ENCODE data around the gene PSENEN.
A peak's percentile ranks its signal among the peaks of the same experiment; 100 is the strongest.
"Not testable (repeated sequence)": the region's sequence is repeated elsewhere in the genome, so short reads cannot be mapped to it uniquely, and the experiment has no call there.

The PSENEN gene

DNA sequence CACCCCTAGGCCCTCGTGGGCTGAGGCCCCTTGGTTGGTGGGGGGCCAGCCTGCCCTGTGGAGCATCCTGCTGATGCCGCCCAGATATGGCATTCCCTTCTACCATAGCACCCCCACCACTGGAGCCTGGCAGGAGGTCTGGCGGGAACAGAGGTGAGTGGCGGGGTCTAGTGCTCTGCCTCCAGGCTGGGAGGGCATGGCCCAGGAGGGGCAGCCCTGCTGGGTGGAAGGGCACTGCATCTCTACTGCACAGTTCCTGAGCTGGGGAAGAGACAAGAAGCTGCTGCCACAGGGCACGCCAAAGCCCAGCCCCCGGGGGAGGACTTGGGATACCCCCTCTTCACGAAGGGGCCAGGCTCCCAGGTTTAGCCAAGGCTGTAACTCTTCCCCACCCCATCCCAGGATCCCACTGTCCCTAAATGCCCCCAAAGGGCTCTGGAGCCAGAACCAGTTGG is 30.1 kb upstream of the PSENEN start:
- Mint-ChIP-seq H3K4me3 (peak overlapping the region; percentile 93), H3K27ac (peak overlapping the region; percentile 96), H3K9me3 (ENCODE audit: low read depth) (no peaks in the 10 kb centered on the region), H3K27me3 (no peaks in the 10 kb centered on the region), H3K36me3 (peaks cover 7% of the 10 kb centered on the region), H3K4me1 (ENCODE audit: low read depth) (peaks cover 59% of the 10 kb centered on the region)

DNA sequence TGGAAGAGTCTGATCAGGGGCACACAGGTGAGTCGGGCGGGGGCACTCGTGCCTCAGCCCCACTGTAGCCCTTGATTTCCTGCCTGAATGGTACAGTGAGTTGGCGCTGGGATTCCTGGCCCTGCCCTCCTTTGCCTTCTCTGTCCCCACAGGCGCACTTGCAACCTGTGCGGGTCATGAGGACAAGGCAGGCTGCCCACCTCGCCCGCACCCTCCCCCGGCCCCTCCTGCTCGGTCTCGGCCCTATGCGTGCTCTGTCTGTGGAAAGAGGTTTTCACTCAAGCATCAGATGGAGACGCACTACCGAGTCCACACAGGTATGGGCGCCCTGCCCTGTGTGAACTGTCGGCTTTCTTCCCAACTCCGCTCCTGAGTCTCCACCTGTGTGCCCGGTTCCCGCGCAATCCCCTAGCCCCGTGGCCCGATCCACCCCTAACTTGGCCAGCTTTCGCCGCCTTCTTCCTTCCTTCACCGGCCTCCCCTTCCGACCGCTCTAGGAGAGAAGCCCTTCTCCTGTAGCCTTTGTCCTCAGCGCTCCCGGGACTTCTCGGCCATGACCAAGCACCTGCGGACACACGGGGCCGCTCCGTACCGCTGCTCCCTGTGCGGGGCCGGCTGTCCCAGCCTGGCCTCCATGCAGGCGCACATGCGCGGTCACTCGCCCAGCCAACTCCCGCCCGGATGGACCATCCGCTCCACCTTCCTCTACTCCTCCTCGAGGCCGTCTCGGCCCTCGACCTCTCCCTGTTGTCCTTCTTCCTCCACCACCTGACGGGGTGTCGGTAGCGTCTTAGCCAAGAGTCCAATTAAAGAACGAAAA is 29.3 kb upstream of the PSENEN start:
- H3K4me1 Mint-ChIP-seq (ENCODE audit: low read depth): peaks cover 51% of the 10 kb centered on the region
- H3K27me3 Mint-ChIP-seq: no peaks in the 10 kb centered on the region
- no peaks in the 10 kb centered on the region for H3K9me3 Mint-ChIP-seq (ENCODE audit: low read depth)
- H3K4me3 Mint-ChIP-seq: peak overlapping the region; percentile 93
- peaks cover 7% of the 10 kb centered on the region for H3K36me3 Mint-ChIP-seq
- H3K27ac Mint-ChIP-seq: peak overlapping the region; percentile 96

DNA sequence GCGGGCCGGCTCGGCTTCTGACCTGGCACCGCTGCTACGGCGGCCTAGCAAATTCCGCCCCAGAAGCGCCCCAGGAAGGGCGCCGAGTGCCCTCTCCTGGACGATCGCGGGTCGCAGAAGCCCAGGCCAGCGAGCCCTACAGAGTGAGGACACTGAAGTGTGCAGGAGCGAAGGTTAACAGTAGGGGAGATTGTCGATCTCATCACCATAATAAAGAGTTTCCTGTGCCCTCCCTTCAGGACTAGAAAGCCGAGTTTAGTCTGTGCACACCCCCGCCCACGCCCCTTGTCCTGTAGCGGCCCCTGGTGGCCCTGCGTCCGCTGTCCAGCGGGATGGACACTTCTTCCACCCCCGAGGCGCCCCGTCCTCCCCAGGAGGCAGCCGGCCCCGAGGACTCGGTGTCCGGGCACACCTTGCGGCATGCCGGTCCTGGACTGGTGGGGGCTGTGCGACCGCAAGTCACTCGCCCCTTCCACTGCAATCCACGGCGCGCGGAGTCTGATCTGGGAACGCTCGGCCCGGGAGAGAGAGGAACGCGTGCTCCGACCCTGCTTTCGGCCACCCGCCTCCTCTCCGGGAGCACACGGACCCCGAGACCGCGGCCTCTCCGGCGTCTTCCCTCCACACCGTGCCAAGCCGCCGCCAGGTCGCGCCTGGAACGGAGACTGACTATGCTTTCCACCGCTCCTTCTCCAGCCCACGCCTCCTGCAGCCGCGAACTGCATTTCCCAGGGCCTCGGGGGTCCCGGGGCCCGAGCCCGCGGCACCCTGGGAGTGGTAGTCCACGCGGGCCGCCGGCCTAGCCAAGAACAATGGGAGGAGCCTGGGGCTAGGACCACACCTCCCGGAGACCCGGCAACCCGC is 28.4 kb upstream of the PSENEN start:
- peak overlapping the region; percentile 96 for H3K27ac Mint-ChIP-seq
- H3K9me3 Mint-ChIP-seq (ENCODE audit: low read depth): no peaks in the 10 kb centered on the region
- peaks cover 7% of the 10 kb centered on the region for H3K36me3 Mint-ChIP-seq
- H3K4me3 Mint-ChIP-seq: peak overlapping the region; percentile 93
- H3K27me3 Mint-ChIP-seq: no peaks in the 10 kb centered on the region
- H3K4me1 Mint-ChIP-seq (ENCODE audit: low read depth): peaks cover 51% of the 10 kb centered on the region

DNA sequence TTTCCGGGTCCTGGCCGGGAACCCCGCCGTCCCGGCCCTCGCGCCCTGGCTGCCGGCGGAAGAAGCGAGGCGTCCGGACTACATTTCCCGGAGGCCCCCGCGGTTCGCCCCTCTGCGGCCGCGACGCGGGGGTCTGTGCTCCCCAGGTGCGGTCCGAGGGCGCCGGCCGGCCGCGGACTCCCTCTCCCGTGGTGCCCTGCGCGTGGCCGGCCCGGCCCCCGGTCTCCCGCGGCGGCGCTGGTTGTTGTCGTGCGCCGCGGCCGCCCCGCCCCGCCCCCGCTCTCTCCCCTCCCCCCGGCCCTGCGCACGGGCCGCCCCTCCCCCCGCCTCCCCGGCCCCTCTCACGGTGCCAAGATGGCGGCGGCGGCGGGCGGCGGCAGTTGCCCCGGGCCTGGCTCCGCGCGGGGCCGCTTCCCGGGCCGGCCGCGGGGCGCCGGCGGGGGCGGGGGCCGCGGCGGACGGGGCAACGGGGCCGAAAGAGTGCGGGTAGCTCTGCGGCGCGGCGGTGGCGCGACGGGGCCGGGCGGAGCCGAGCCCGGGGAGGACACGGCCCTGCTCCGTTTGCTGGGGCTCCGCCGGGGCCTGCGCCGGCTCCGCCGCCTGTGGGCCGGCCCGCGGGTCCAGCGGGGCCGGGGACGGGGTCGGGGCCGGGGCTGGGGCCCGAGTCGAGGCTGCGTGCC is 27.6 kb upstream of the PSENEN start, which contains the start of gene KMT2B:
TSS of gene KMT2B (plus strand) at position 339 of the 680 bp plus-strand sequence. CDS start at position 355, 16 bp downstream.
- H3K4me3 Mint-ChIP-seq: peak within 1 kb of the TSS; percentile 93
- no peaks in the 10 kb centered on the region for H3K27me3 Mint-ChIP-seq
- peaks cover 45% of the 10 kb centered on the region for H3K4me1 Mint-ChIP-seq (ENCODE audit: low read depth)
- H3K9me3 Mint-ChIP-seq (ENCODE audit: low read depth): no peaks in the 10 kb centered on the region
- H3K27ac Mint-ChIP-seq: peak within 1 kb of the TSS; percentile 96
- H3K36me3 Mint-ChIP-seq: peaks cover 7% of the 10 kb centered on the region

DNA sequence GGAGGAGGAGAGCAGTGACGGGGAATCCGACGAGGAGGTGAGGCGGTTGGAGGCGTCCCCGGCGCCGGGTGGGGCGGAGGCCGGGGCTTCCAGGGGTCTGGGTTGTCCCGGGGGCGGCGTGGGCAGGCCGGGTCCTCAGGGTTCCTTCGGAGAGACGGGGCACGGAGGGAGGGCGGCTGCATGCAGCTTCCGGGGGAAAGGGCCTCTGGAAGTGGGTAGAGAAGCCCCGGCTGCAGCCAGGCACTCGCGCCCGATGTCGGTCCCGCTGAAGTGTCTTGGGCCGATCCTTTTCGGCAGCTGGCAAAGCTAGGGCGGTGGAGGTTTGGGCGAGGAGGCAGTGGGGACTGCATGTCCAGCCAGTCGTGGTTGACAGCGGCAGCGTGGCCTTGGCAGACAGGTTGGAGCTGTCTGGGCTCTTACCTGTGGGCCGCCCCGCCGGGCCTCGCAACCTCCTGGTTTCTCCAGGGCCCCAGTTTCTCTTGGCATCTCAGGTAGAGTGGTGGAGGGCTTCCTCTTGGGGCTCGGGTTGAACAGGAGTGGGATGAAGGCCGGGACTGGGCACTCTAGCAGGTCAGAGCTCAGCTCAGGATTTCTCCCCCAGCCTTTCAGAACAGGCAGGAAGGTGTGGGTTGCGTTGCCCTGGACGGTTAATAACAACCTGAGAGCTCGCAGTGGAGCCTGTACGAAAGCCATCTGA is 27.0 kb upstream of the PSENEN start:
- Mint-ChIP-seq H3K27ac (peak overlapping the region; percentile 85), H3K36me3 (peaks cover 7% of the 10 kb centered on the region), H3K4me1 (ENCODE audit: low read depth) (peaks cover 41% of the 10 kb centered on the region), H3K9me3 (ENCODE audit: low read depth) (no peaks in the 10 kb centered on the region), H3K27me3 (no peaks in the 10 kb centered on the region), H3K4me3 (peak overlapping the region; percentile 93)

GRCh38 chr19:35719402-35720162 is 25.9 kb upstream of the PSENEN start:
- Mint-ChIP-seq H3K9me3 (ENCODE audit: low read depth) (no peaks in the 10 kb centered on the region), H3K27me3 (no peaks in the 10 kb centered on the region), H3K27ac (peak overlapping the region; percentile 64), H3K4me3 (peak overlapping the region; percentile 93), H3K36me3 (peaks cover 4% of the 10 kb centered on the region), H3K4me1 (ENCODE audit: low read depth) (peaks cover 30% of the 10 kb centered on the region)

GRCh38 chr19:35720163-35720524 is 25.3 kb upstream of the PSENEN start:
- no peaks in the 10 kb centered on the region for H3K9me3 Mint-ChIP-seq (ENCODE audit: low read depth)
- peak overlapping the region; percentile 64 for H3K27ac Mint-ChIP-seq
- H3K27me3 Mint-ChIP-seq: no peaks in the 10 kb centered on the region
- H3K4me1 Mint-ChIP-seq (ENCODE audit: low read depth): peaks cover 26% of the 10 kb centered on the region
- peaks cover 4% of the 10 kb centered on the region for H3K36me3 Mint-ChIP-seq
- peak overlapping the region; percentile 58 for H3K4me3 Mint-ChIP-seq

DNA sequence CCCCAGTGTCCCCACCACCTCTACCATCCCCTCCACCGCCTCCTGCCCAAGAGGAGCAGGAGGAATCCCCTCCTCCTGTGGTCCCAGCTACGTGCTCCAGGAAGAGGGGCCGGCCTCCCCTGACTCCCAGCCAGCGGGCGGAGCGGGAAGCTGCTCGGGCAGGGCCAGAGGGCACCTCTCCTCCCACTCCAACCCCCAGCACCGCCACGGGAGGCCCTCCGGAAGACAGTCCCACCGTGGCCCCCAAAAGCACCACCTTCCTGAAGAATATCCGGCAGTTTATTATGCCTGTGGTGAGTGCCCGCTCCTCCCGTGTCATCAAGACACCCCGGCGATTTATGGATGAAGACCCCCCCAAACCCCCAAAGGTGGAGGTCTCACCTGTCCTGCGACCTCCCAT is 24.8 kb upstream of the PSENEN start:
- H3K27ac Mint-ChIP-seq: no peak overlapping the region
- H3K4me3 Mint-ChIP-seq: no peak overlapping the region
- peaks cover 4% of the 10 kb centered on the region for H3K36me3 Mint-ChIP-seq
- peaks cover 25% of the 10 kb centered on the region for H3K4me1 Mint-ChIP-seq (ENCODE audit: low read depth)
- H3K27me3 Mint-ChIP-seq: no peaks in the 10 kb centered on the region
- no peaks in the 10 kb centered on the region for H3K9me3 Mint-ChIP-seq (ENCODE audit: low read depth)

DNA sequence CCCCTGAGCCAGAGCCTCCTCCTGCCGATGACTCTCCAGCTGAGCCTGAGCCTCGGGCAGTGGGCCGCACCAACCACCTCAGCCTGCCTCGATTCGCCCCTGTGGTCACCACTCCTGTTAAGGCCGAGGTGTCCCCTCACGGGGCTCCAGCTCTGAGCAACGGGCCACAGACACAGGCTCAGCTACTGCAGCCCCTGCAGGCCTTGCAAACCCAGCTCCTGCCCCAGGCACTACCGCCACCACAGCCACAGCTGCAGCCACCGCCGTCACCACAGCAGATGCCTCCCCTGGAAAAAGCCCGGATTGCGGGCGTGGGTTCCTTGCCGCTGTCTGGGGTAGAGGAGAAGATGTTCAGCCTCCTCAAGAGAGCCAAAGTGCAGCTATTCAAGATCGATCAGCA is 24.1 kb upstream of the PSENEN start:
- H3K4me1 Mint-ChIP-seq (ENCODE audit: low read depth): peaks cover 20% of the 10 kb centered on the region
- H3K9me3 Mint-ChIP-seq (ENCODE audit: low read depth): no peaks in the 10 kb centered on the region
- H3K27ac Mint-ChIP-seq: no peak overlapping the region
- no peaks in the 10 kb centered on the region for H3K27me3 Mint-ChIP-seq
- H3K4me3 Mint-ChIP-seq: no peak overlapping the region
- H3K36me3 Mint-ChIP-seq: peaks cover 4% of the 10 kb centered on the region

DNA sequence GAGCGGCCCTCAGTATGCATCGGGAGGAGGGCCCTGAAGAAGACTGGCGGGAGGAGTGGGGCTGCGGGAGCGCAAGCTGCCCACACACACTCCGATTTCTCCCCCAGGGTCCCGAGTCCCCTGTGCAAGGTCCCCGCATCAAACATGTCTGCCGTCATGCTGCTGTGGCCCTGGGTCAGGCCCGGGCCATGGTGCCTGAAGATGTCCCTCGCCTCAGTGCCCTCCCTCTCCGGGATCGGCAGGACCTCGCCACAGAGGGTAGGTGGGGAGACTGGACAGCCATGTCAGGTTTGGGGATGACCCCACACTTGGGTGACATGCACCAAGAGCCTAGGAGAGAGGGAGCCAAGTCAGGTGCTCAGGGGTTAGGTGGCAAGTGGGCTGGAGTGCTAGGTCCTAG is 23.0 kb upstream of the PSENEN start:
- no peak overlapping the region for H3K4me3 Mint-ChIP-seq
- no peaks in the 10 kb centered on the region for H3K27me3 Mint-ChIP-seq
- H3K4me1 Mint-ChIP-seq (ENCODE audit: low read depth): peaks cover 17% of the 10 kb centered on the region
- no peaks in the 10 kb centered on the region for H3K9me3 Mint-ChIP-seq (ENCODE audit: low read depth)
- no peak overlapping the region for H3K27ac Mint-ChIP-seq
- H3K36me3 Mint-ChIP-seq: no peaks in the 10 kb centered on the region

- Mint-ChIP-seq H3K27me3 (no peaks in the 10 kb centered on the region), H3K27ac (no peak overlapping the region), H3K4me3 (no peak overlapping the region), H3K36me3 (no peaks in the 10 kb centered on the region), H3K9me3 (ENCODE audit: low read depth) (no peaks in the 10 kb centered on the region), H3K4me1 (ENCODE audit: low read depth) (peaks cover 17% of the 10 kb centered on the region)
These were observed 22.6 kb upstream of the PSENEN start for GRCh38 chr19:35722897-35723296.

- H3K9me3 Mint-ChIP-seq (ENCODE audit: low read depth): no peaks in the 10 kb centered on the region
- no peak overlapping the region for H3K27ac Mint-ChIP-seq
- no peak overlapping the region for H3K4me3 Mint-ChIP-seq
- no peaks in the 10 kb centered on the region for H3K36me3 Mint-ChIP-seq
- peaks cover 17% of the 10 kb centered on the region for H3K4me1 Mint-ChIP-seq (ENCODE audit: low read depth)
- H3K27me3 Mint-ChIP-seq: no peaks in the 10 kb centered on the region
These were observed 21.8 kb upstream of the PSENEN start for GRCh38 chr19:35723671-35724070.

DNA sequence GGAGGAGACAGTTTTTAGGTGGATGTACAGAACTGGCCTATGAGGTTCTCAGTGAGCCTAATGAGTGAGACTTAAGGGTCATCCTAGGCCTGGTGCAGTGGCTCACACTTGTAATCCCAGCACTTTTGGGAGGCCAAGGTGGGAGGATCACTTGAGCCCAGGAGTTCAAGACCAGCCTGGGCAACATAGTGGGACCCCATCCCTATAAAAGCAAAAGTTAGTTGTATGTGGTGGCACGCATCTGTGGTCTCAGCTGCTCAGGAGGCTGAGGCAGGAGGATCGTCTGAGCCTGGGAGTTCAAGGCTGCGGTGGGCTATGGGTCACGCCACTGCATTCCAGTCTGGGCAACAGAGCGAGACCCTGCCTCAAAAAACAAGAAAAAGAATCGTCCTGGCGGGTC is 21.3 kb upstream of the PSENEN start:
- peaks cover 16% of the 10 kb centered on the region for H3K4me1 Mint-ChIP-seq (ENCODE audit: low read depth)
- H3K27ac Mint-ChIP-seq; H3K27me3 Mint-ChIP-seq; H3K9me3 Mint-ChIP-seq (ENCODE audit: low read depth); H3K4me3 Mint-ChIP-seq; H3K36me3 Mint-ChIP-seq: not testable (repeated sequence)

- H3K27me3 Mint-ChIP-seq: no peaks in the 10 kb centered on the region
- peaks cover 12% of the 10 kb centered on the region for H3K4me1 Mint-ChIP-seq (ENCODE audit: low read depth)
- no peaks in the 10 kb centered on the region for H3K9me3 Mint-ChIP-seq (ENCODE audit: low read depth)
- no peaks in the 10 kb centered on the region for H3K36me3 Mint-ChIP-seq
- no peak overlapping the region for H3K27ac Mint-ChIP-seq
- H3K4me3 Mint-ChIP-seq: no peak overlapping the region
These were observed 20.9 kb upstream of the PSENEN start for GRCh38 chr19:35724560-35724959.
